Ovary (tissue), 9 donors: ENCODE data around the gene CXCR5. TPM values are rescaled to one million over a fixed set of nuclear protein-coding genes. Genes with fewer than 3 reads are reported as not detected.

Experiments
- DNase-seq, 5 donors: peaks; one replicate each; pipeline ENCODE4 v3.0.0-alpha.2; 2019 to 2020
- H3K27ac ChIP-seq, 2 donors: fragments of 200-600 bp; one replicate each; pipeline versions ENCODE4 v1.5.1 to v1.8.0; 2019 to 2022
- H3K27me3 ChIP-seq: fragments of 200-600 bp; one replicate; pipeline ENCODE4 v1.8.0; 2022
- H3K36me3 ChIP-seq: fragments of 200-600 bp; sonication (generic); one replicate; pipeline ENCODE4 v1.5.1; 2019
- H3K4me1 ChIP-seq: one replicate; pipeline ENCODE4 v1.8.1; 2013; ENCODE audit warnings: mild to moderate bottlenecking, moderate library complexity; ENCODE audit not compliant: insufficient read depth
- H3K4me3 ChIP-seq: fragments of 200-600 bp; sonication (generic); one replicate; pipeline ENCODE4 v1.5.1; 2017
- H3K9me3 ChIP-seq, 2 donors: fragments of 200-600 bp in 1 of 2; sonication (generic) in 1 of 2; one replicate each; pipeline versions ENCODE4 v1.5.1 to v1.8.1; 2013 to 2019; ENCODE audit warnings: mild to moderate bottlenecking in 1 of 2, moderate library complexity in 1 of 2
- EP300 ChIP-seq: sonication (generic); formaldehyde crosslinking; IDR thresholded peaks from one replicate; pipeline ENCODE4 v1.6.1; 2017; ENCODE audit warnings: antibody characterized with exemption
- POLR2A ChIP-seq: fragments of 450-650 bp; IDR thresholded peaks from one replicate; pipeline ENCODE4 v1.6.1; 2017; ENCODE audit warnings: antibody characterized with exemption, mild to moderate bottlenecking, moderate library complexity
- WGBS, 3 donors: extraction: QIAGEN DNeasy Blood & Tissue Kit in 1 of 3; methylation state at CpG; one replicate each; pipeline versions ENCODE4 v1.1.5 to v1.1.7; 2013 to 2017; 5-methylcytosine and 5-hydroxymethylcytosine counted together
- intact Hi-C, 4 donors: fragments of 100-400 bp; cut with DNase I; formaldehyde crosslinking; loops; one replicate each; pipeline versions ENCODE4 v1.11.0 to v1.15.1; 2022 to 2023
- microRNA-seq, 3 donors: library from miRNA; unstranded; fragments of <30 nt; microRNA quantifications; one replicate each; pipeline versions ENCODE4 to v1.2.0, GENCODE V29; 2019 to 2020
- polyA plus RNA-seq, 2 donors: library from polyadenylated mRNA; stranded (reverse); fragments of 200-250 nt in 1 of 2; fragments of 350-450 nt in 1 of 2; fragmentation: Illumina TruSeq in 1 of 2; extraction: RNeasy Lipid Tissue Mini Kit (QIAGEN cat#74804) in 1 of 2; gene quantifications; one replicate each; pipeline ENCODE4 v1.2.3, GENCODE V29; 2013 to 2014
- small RNA-seq: library from RNA; depleted of rRNA; stranded (forward); fragments of <200 nt; gene quantifications from one replicate; pipeline ENCODE3, GENCODE V24; 2016
- total RNA-seq, 7 donors: library from RNA; depleted of rRNA in 2 of 7; stranded (reverse); fragments of >200 nt in 2 of 7; fragmentation: NEBNext Ultra II Directional in 3 of 7; extraction: Animal tissue kit (Norgen Biotek cat#: 25700) in 3 of 7; gene quantifications; one replicate each; pipeline versions ENCODE4 v1.1.0 to v1.2.4, GENCODE V29; 2016 to 2023
- TF ChIP-seq, protein P1 (sequence below), 3 donors: fragments of 450-650 bp in 2 of 3; fragments of 200-600 bp in 1 of 3; IDR thresholded peaks; one replicate each; pipeline versions ENCODE4 v1.5.1 to v1.8.0; 2016 to 2022; ENCODE audit warnings: antibody characterized with exemption in 3 of 3, mild to moderate bottlenecking in 1 of 3
- donor health status: DM: no; HTN: no; CAD: no; lungs with moderate emphysema.
- donor health status: DM: no; HTN: no; CAD: no.
- donor health status: Bipolar disorder and iron deficiency.
- donor health status: DM: yes; HTN: yes; CAD: no.
- donor health status: DM: no; HTN: no; CAD: no.
- donor health status: DM: yes; HTN: yes; CAD: no.

CXCR5 gene
- total and polyA plus RNA-seq, 9 donors = 0.05 to 0.17 TPM; not detected in 7

DNA sequence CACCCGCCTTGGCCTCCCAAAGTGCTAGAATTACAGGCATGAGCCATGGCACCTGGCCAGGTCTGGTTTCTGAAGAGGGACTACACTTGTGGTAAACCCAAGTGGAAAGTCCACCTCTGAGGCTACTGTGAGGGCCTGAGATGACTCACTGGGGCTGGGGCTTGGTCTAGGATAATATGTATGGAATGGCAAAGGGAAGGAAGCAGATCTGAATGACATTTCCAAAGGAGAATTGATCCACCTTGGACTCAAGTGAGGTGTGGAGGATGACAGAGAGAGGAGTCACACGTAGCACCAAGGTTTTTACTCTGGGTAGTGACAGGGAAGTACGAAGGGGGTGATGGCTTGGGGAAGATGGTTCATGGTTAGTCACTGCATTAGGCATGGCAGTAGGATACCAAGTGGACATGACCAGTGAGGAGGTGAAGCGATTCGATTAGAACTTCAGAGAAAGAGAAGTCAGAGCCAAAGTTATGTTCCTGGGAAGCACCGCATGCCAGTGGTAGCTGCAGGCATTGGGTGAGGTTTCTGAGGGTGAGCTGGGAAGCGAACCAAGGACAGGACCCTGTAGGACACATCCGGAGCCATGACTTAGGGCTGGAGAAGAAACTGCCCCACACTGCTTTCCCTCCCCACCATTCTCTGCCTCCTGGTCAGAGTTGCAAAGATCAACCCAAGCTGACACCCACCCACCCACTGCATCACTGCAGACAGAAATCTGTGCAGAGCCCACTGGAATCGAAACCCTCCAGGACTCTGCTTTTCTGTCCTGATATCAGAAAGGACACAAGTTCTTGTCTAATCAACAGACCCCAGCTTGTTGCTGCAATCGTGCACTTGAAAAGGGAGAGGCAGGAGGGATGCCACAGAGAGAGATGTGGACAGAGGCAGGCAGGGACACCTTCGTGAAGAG, 55.1 kb downstream of the CXCR5 start:
- 66 to 68% (median 67%) methylated on average over 11 of the region's 11 CpGs for WGBS, 3 donors
- intact Hi-C loops = loop anchor here in 1 of 4 donors (5.0 kb wide), 1 partner anchor 36 kb away; no protein-coding TSS in a partner anchor
- Histone ChIP-seq H3K9me3 (no peaks in the 10 kb centered on the region), H3K4me1 (no peaks in the 10 kb centered on the region), H3K36me3 (no peaks in the 10 kb centered on the region), H3K4me3 (no peak overlapping the region), H3K27me3 (no peaks in the 10 kb centered on the region), H3K27ac (no peak overlapping the region)
- no peak for DNase-seq
- TF ChIP-seq EP300 = no peak
- no peak for TF ChIP-seq POLR2A
- TF ChIP-seq, protein P1, sequence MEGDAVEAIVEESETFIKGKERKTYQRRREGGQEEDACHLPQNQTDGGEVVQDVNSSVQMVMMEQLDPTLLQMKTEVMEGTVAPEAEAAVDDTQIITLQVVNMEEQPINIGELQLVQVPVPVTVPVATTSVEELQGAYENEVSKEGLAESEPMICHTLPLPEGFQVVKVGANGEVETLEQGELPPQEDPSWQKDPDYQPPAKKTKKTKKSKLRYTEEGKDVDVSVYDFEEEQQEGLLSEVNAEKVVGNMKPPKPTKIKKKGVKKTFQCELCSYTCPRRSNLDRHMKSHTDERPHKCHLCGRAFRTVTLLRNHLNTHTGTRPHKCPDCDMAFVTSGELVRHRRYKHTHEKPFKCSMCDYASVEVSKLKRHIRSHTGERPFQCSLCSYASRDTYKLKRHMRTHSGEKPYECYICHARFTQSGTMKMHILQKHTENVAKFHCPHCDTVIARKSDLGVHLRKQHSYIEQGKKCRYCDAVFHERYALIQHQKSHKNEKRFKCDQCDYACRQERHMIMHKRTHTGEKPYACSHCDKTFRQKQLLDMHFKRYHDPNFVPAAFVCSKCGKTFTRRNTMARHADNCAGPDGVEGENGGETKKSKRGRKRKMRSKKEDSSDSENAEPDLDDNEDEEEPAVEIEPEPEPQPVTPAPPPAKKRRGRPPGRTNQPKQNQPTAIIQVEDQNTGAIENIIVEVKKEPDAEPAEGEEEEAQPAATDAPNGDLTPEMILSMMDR (IDR thresholded peaks at IDR 0.05) = no peak

DNA sequence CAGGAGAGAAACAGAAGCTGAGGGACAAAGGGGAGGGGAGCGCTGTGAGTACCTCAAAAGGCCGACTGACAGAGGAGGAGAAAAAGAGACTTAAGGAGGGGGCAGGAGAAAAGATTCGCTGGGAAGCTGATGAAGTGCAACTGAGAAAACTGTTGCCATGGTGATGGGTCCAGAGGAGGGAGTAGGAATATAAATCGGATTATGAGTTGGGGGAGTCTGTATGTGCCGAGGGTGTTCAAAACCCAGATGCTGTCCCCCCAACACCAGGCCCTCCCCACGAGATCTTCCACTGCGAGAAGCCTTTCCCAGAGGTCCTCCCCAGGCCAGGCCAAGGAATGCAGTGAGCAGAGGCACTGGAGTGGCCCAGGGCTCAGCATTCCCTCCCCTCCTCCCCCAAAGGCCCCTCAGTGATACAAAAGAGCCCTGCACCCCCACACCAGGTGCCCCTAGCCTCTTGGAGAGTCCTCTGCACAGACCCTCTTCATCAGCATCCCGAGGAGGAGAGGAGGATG, 55.8 kb downstream of the CXCR5 start:
- TF ChIP-seq EP300 (no peak), POLR2A (no peak)
- TF ChIP-seq, protein P1 (IDR thresholded peaks at IDR 0.05) = no peak
- Histone ChIP-seq H3K36me3 (no peaks in the 10 kb centered on the region), H3K27me3 (no peaks in the 10 kb centered on the region), H3K4me1 (no peaks in the 10 kb centered on the region), H3K27ac (no peak overlapping the region), H3K9me3 (no peaks in the 10 kb centered on the region), H3K4me3 (no peak overlapping the region)
- 51 to 57% (median 52%) methylated on average over 8 of the region's 8 CpGs for WGBS, 3 donors
- intact Hi-C loops = loop anchor here in 1 of 4 donors (5.0 kb wide), 1 partner anchor 37 kb away; no protein-coding TSS in a partner anchor
- no peak for DNase-seq

DNA sequence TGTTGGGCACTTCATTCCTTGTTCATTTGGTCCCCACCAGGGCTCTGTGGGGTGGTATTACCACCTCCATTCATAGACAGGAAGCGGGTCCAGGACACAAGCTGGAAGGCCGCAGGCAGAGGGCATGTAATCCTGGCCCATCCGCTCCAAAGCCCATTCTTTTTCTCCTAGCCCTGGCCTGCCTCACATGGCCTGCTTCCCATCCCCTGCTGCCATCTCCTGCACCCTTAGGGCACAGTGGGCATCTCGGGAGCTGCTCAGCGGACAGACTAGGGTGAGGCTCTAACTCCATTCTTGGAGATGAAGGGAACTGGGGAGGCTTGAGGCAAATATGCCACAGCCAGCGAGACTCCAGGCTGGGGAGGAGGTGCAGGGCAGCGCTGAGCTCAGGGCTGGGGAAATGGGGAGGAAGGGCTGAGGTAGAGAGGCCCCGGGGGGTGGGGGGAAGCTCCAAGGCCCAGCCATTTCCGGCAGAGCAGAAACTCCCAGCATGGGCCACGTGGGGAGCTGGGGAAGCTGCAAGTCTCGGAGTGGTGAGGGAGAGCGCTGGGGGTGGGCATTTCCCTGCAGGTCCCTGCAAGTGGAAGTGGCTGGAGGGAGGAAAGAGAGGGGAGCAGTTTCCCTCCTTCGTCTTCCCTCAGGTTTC, 56.4 kb downstream of the CXCR5 start:
- TF ChIP-seq EP300 = no peak
- TF ChIP-seq, protein P1 (IDR thresholded peaks at IDR 0.05) = no peak
- TF ChIP-seq POLR2A = no peak
- H3K36me3 ChIP-seq = no peaks in the 10 kb centered on the region
- H3K9me3 ChIP-seq = no peaks in the 10 kb centered on the region
- H3K4me3 ChIP-seq = no peak overlapping the region
- intact Hi-C loops = loop anchor here in 1 of 4 donors (5.0 kb wide), 1 partner anchor 38 kb away; no protein-coding TSS in a partner anchor
- H3K27me3 ChIP-seq = no peaks in the 10 kb centered on the region
- no peak overlapping the region for H3K27ac ChIP-seq
- WGBS, 3 donors = 46 to 59% (median 50%) methylated on average over 13 of the region's 13 CpGs
- no peaks in the 10 kb centered on the region for H3K4me1 ChIP-seq
- DNase-seq = no peak

DNA sequence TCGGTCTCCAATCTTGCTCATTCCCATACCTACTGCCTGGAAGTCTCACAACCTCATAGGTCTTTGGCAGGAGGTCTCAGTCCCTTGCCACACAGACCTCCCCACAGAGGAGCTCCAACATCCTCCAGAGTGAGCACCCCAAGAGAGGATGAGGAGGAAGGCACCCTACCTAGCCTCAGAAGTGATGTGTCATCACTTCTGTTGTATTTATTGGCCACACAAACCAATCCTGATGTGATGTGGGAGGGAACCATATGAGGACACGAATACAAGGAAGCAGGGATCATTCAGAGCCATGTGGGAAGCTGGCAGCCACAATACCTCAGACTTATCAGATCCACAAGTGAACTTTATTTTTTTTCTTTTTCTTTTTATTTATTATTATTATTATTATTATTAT, 63.4 kb downstream of the CXCR5 start:
- WGBS, 3 donors = 24 to 27% (median 27%) methylated on average over 2 of the region's 2 CpGs
- TF ChIP-seq, protein P1 (IDR thresholded peaks at IDR 0.05) = no peak
- no peak for TF ChIP-seq EP300
- no peak for TF ChIP-seq POLR2A
- Histone ChIP-seq H3K27ac (no peak overlapping the region), H3K4me3 (no peak overlapping the region), H3K4me1 (no peaks in the 10 kb centered on the region), H3K36me3 (no peaks in the 10 kb centered on the region), H3K27me3 (no peaks in the 10 kb centered on the region), H3K9me3 (no peaks in the 10 kb centered on the region)
- no peak for DNase-seq
- intact Hi-C loops = no loop called here

Small RNA genes within 50 kb of the gene (microRNA-seq; reads per million reads assigned to microRNA genes)
- gene MIR4492 = 0 to 0.16 (median 0) reads per million in 3 donors

Small RNA genes within 50 kb of the gene (small RNA-seq; reads per million reads assigned to genes)
- gene MIR4492 = not detected
- not detected for gene RF00019
- gene RN7SL688P = not detected

Other genes starting within 250 kb of the CXCR5 start
- gene TREH, start 204.2 kb upstream of the CXCR5 start, total RNA-seq = under 1 TPM in 1 of 7 donors, not detected in 6; 0.10 TPM
- under 1 TPM in 1 of 2 donors, not detected in 1; 0.48 TPM for gene TREH, start 204.2 kb upstream of the CXCR5 start, polyA plus RNA-seq
- 100 to 1,000 TPM in 5 of 7 donors, 10 to 100 TPM in 2; 81.6 to 212 (median 158) TPM for gene DDX6, start 92.7 kb upstream of the CXCR5 start, total RNA-seq
- 10 to 100 TPM; 33.9 to 80.6 TPM for gene DDX6, start 92.7 kb upstream of the CXCR5 start, polyA plus RNA-seq
- 100 to 1,000 TPM in 1 of 7 donors, 10 to 100 TPM in 6; 12.9 to 145 (median 79.9) TPM for gene BCL9L, start 42.0 kb downstream of the CXCR5 start, total RNA-seq
- 10 to 100 TPM in 1 of 2 donors, 1 to 10 TPM in 1; 5.5 to 31.2 TPM for gene BCL9L, start 42.0 kb downstream of the CXCR5 start, polyA plus RNA-seq
- not detected for gene UPK2, start 72.4 kb downstream of the CXCR5 start, total RNA-seq
- under 1 TPM in 1 of 2 donors, not detected in 1; 0.13 TPM for gene UPK2, start 72.4 kb downstream of the CXCR5 start, polyA plus RNA-seq
- not detected for gene FOXR1, start 87.9 kb downstream of the CXCR5 start, total RNA-seq
- 1 to 10 TPM in 1 of 2 donors, not detected in 1; 1.7 TPM for gene FOXR1, start 87.9 kb downstream of the CXCR5 start, polyA plus RNA-seq
- gene CENATAC, start 114.2 kb downstream of the CXCR5 start, total RNA-seq = 10 to 100 TPM; 23.4 to 51.0 (median 27.8) TPM
- 10 to 100 TPM; 19.9 to 21.6 TPM for gene CENATAC, start 114.2 kb downstream of the CXCR5 start, polyA plus RNA-seq
- 1,000 to 10,000 TPM; 1,999 to 7,045 (median 2,410) TPM for gene RPS25, start 134.5 kb downstream of the CXCR5 start, total RNA-seq
- 1,000 to 10,000 TPM; 2,845 to 5,915 TPM for gene RPS25, start 134.5 kb downstream of the CXCR5 start, polyA plus RNA-seq
- gene TRAPPC4, start 134.9 kb downstream of the CXCR5 start, total RNA-seq = 10 to 100 TPM; 34.0 to 59.1 (median 57.5) TPM
- gene TRAPPC4, start 134.9 kb downstream of the CXCR5 start, polyA plus RNA-seq = 10 to 100 TPM; 43.8 to 55.1 TPM
- 10 to 100 TPM; 11.2 to 38.1 (median 14.8) TPM for gene SLC37A4, start 147.0 kb downstream of the CXCR5 start, total RNA-seq
- 10 to 100 TPM; 10.5 to 11.9 TPM for gene SLC37A4, start 147.0 kb downstream of the CXCR5 start, polyA plus RNA-seq
- gene HYOU1, start 173.3 kb downstream of the CXCR5 start, total RNA-seq = 100 to 1,000 TPM in 2 of 7 donors, 10 to 100 TPM in 5; 26.5 to 156 (median 69.7) TPM
- gene HYOU1, start 173.3 kb downstream of the CXCR5 start, polyA plus RNA-seq = 10 to 100 TPM; 34.6 to 99.3 TPM
- 10 to 100 TPM; 24.3 to 45.0 (median 34.9) TPM for gene VPS11, start 183.9 kb downstream of the CXCR5 start, total RNA-seq
- gene VPS11, start 183.9 kb downstream of the CXCR5 start, polyA plus RNA-seq = 10 to 100 TPM; 40.1 to 47.8 TPM
- gene HMBS, start 201.0 kb downstream of the CXCR5 start, total RNA-seq = 10 to 100 TPM in 2 of 7 donors, 1 to 10 TPM in 5; 1.1 to 19.4 (median 8.7) TPM
- gene HMBS, start 201.0 kb downstream of the CXCR5 start, polyA plus RNA-seq = 1 to 10 TPM; 4.6 to 7.6 TPM
- 10 to 100 TPM; 14.1 to 31.3 (median 24.4) TPM for gene DPAGT1, start 218.0 kb downstream of the CXCR5 start, total RNA-seq
- gene DPAGT1, start 218.0 kb downstream of the CXCR5 start, polyA plus RNA-seq = 10 to 100 TPM; 18.3 to 61.4 TPM
- 10 to 100 TPM in 1 of 7 donors, 1 to 10 TPM in 6; 4.4 to 13.6 (median 8.8) TPM for gene C2CD2L, start 223.5 kb downstream of the CXCR5 start, total RNA-seq
- 1 to 10 TPM; 2.8 to 5.5 TPM for gene C2CD2L, start 223.5 kb downstream of the CXCR5 start, polyA plus RNA-seq
- gene HINFP, start 237.7 kb downstream of the CXCR5 start, total RNA-seq = 10 to 100 TPM; 15.2 to 27.9 (median 22.8) TPM
- gene HINFP, start 237.7 kb downstream of the CXCR5 start, polyA plus RNA-seq = 10 to 100 TPM; 17.5 to 20.4 TPM